GM19099 (cell line): ENCODE results near the gene BEND5.

ENCODE experiments used
- POLR2A ChIP-seq: IDR thresholded peaks from 3 replicates; pipeline ENCODE4 v1.6.1; 2011; ENCODE audit warnings: low read depth; ENCODE audit not compliant: insufficient read length; ENCODE audit errors: extremely low read depth

The BEND5 gene

GRCh38 chr1:48777219-48777895, 666 bp upstream of the BEND5 start:
- no peak for TF ChIP-seq POLR2A

- no peak for TF ChIP-seq POLR2A
These were observed 779 bp downstream of the BEND5 start for GRCh38 chr1:48775831-48776392.

- TF ChIP-seq POLR2A: no peak
These were observed 3.6 kb downstream of the BEND5 start for GRCh38 chr1:48773133-48773532.

GRCh38 chr1:48772211-48772610, 4.5 kb downstream of the BEND5 start:
- TF ChIP-seq POLR2A: no peak

- TF ChIP-seq POLR2A: no peak
These were observed 5.1 kb downstream of the BEND5 start for GRCh38 chr1:48771561-48771960.

- no peak for TF ChIP-seq POLR2A
These were observed 8.6 kb downstream of the BEND5 start for GRCh38 chr1:48767975-48768510.

- no peak for TF ChIP-seq POLR2A
These were observed 11.4 kb downstream of the BEND5 start for GRCh38 chr1:48765335-48765734.

- TF ChIP-seq POLR2A: no peak
These were observed 14.7 kb downstream of the BEND5 start for GRCh38 chr1:48761986-48762385.

- no peak for TF ChIP-seq POLR2A
These were observed 15.3 kb downstream of the BEND5 start for GRCh38 chr1:48761411-48761810.

- TF ChIP-seq POLR2A: no peak
These were observed 15.8 kb downstream of the BEND5 start for GRCh38 chr1:48760857-48761256.

- TF ChIP-seq POLR2A: no peak
These were observed 17.7 kb downstream of the BEND5 start for GRCh38 chr1:48758976-48759375.

- no peak for TF ChIP-seq POLR2A
These were observed 19.3 kb downstream of the BEND5 start for GRCh38 chr1:48757363-48757762.

GRCh38 chr1:48756683-48757316, 19.9 kb downstream of the BEND5 start:
- no peak for TF ChIP-seq POLR2A

- TF ChIP-seq POLR2A: no peak
These were observed 23.4 kb downstream of the BEND5 start for GRCh38 chr1:48753293-48753692.

GRCh38 chr1:48750109-48750508, 26.6 kb downstream of the BEND5 start:
- no peak for TF ChIP-seq POLR2A

- TF ChIP-seq POLR2A: no peak
These were observed 27.6 kb downstream of the BEND5 start for GRCh38 chr1:48749068-48749467.

- TF ChIP-seq POLR2A: no peak
These were observed 29.8 kb downstream of the BEND5 start for GRCh38 chr1:48746906-48747305.

GRCh38 chr1:48744032-48744431, 32.7 kb downstream of the BEND5 start:
- no peak for TF ChIP-seq POLR2A
